ENCODE results near the gene RRAS.

RRAS gene

DNA sequence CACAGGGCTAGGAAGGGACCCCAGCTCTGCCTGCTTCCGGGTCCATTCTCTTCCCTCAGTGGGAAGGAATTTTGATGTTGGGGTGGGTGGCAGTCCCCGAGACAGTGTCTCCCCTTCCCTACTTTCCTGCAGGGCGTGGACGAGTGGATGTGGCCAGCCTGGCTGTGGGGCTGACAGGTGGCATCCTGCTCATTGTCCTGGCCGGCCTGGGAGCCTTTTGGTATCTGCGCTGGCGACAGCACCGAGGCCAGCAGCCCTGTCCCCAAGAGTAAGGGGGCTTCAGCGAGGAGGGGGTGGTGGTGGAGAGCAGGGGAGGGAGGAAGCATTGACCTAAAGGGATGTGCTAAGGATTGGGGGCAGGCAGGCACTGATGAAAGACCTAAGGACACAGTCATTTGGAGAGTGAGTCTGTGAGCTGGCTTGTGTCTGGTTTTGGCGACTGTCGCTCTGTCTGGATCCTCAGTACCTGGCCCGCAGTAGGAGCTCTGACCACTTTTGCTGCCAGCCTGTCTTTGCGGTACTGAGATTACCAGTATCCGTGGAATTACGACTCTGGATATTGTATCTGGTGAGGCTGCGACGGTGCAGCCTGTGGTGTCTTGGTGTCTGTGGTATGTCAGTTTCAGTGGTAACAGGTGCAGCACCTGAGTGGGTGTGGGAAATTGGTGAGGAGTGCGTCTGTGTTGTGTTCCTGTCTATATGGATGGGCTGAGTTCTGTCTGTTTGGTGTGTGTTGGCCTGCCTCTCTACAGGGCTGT, 51.4 kb downstream of the RRAS start:
- no peak overlapping the region for H3K4me3 ChIP-seq (ENCODE audit: low read depth, low read length)
- no peak for DNase-seq (ENCODE audit: low read depth)
- TF ChIP-seq, protein P1, sequence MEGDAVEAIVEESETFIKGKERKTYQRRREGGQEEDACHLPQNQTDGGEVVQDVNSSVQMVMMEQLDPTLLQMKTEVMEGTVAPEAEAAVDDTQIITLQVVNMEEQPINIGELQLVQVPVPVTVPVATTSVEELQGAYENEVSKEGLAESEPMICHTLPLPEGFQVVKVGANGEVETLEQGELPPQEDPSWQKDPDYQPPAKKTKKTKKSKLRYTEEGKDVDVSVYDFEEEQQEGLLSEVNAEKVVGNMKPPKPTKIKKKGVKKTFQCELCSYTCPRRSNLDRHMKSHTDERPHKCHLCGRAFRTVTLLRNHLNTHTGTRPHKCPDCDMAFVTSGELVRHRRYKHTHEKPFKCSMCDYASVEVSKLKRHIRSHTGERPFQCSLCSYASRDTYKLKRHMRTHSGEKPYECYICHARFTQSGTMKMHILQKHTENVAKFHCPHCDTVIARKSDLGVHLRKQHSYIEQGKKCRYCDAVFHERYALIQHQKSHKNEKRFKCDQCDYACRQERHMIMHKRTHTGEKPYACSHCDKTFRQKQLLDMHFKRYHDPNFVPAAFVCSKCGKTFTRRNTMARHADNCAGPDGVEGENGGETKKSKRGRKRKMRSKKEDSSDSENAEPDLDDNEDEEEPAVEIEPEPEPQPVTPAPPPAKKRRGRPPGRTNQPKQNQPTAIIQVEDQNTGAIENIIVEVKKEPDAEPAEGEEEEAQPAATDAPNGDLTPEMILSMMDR (IDR thresholded peaks at IDR 0.05; ENCODE audit: low read depth, low read length, missing control alignments): no peak
- in situ Hi-C loops (cut with HindIII; ENCODE audit: low sequenced_read_pairs): no loop called here

DNA sequence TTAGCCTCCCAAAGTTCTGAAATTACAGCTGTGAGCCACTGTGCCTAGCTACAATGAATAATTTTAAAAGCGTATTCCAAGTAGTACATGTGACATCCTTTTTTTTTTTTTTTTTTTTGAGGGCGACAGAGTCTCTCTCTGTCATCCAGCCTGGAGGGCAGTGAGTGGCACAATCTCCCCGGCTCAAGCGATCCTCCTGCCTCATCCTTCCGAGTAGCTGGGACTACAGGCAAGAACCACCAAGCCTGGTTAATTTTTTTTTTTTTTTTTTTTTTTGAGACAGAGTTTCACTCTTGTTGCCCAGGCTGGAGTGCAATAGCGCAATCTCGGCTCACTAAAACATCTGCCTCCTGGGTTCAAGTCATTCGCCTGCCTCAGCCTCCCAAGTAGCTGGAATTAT, 52.7 kb downstream of the RRAS start:
- in situ Hi-C loops (cut with HindIII; ENCODE audit: low sequenced_read_pairs): no loop called here
- TF ChIP-seq, protein P1 (IDR thresholded peaks at IDR 0.05; ENCODE audit: low read depth, low read length, missing control alignments): no peak
- no peak overlapping the region for H3K4me3 ChIP-seq (ENCODE audit: low read depth, low read length)
- DNase-seq (ENCODE audit: low read depth): no peak
